Right lobe of liver (tissue), 6 donors: ENCODE results near the gene FOXN1. TPM values are rescaled to one million over a fixed set of nuclear protein-coding genes. Genes with fewer than 3 reads are reported as not detected.

ENCODE experiments used
- ATAC-seq, 4 donors: fragments of 200-7000 bp; cut with Tn5 transposase; one replicate each; pipeline ENCODE4 v1.9.1; 2020; ENCODE audit warnings: mild to moderate bottlenecking in 4 of 4, moderate library complexity in 4 of 4
- DNase-seq, 3 donors: peaks; one replicate each; pipeline ENCODE4 v3.0.0-alpha.2; 2020
- H3K27ac ChIP-seq, 3 donors: fragments of 200-600 bp; one replicate each; pipeline ENCODE4 v1.8.0; 2022
- H3K27me3 ChIP-seq, 2 donors: fragments of 200-600 bp; one replicate each; pipeline ENCODE4 v1.8.0; 2022
- H3K36me3 ChIP-seq, 4 donors: fragments of 200-600 bp; sonication (generic) in 1 of 4; one replicate each; pipeline versions ENCODE4 v1.5.1 to v1.8.0; 2017 to 2022; ENCODE audit warnings: control low read depth in 1 of 4
- H3K4me1 ChIP-seq, 4 donors: fragments of 200-600 bp; sonication (generic) in 1 of 4; one replicate each; pipeline versions ENCODE4 v1.5.1 to v1.8.0; 2017 to 2022; ENCODE audit warnings: control low read depth in 1 of 4
- H3K4me3 ChIP-seq, 3 donors: fragments of 200-600 bp; one replicate each; pipeline ENCODE4 v1.8.0; 2022
- H3K9me3 ChIP-seq, 4 donors: fragments of 200-600 bp; sonication (generic) in 1 of 4; one replicate each; pipeline versions ENCODE4 v1.5.1 to v1.8.0; 2017 to 2022; ENCODE audit warnings: control low read depth in 1 of 4
- CTCF ChIP-seq, 4 donors: fragments of 200-600 bp in 3 of 4; fragments of 450-650 bp in 1 of 4; IDR thresholded peaks; one replicate each; pipeline versions ENCODE4 v1.5.1 to v1.8.0; 2016 to 2022; ENCODE audit warnings: antibody characterized with exemption in 4 of 4, mild to moderate bottlenecking in 2 of 4
- POLR2A ChIP-seq: fragments of 450-650 bp; IDR thresholded peaks from one replicate; pipeline ENCODE4 v1.6.1; 2017; ENCODE audit warnings: antibody characterized with exemption, mild to moderate bottlenecking
- WGBS: methylation state at CpG from one replicate; pipeline ENCODE4 v1.1.6; 2018; ENCODE audit warnings: low coverage, low lambda C conversion rate; ENCODE audit not compliant: insufficient coverage; ENCODE audit errors: missing lambda C conversion rate; 5-methylcytosine and 5-hydroxymethylcytosine counted together
- intact Hi-C, 2 donors: fragments of 100-400 bp; cut with DNase I; formaldehyde crosslinking; loops; one replicate each; pipeline versions ENCODE4 v1.11.2 to v1.14.1; 2022
- total RNA-seq, 6 experiments: library from RNA; depleted of rRNA in 2 of 6; stranded (reverse); fragments of >200 nt in 2 of 6; fragmentation: NEBNext Ultra II Directional in 3 of 6; extraction: Animal tissue kit (Norgen Biotek cat#: 25700) in 3 of 6; gene quantifications; one replicate each; pipeline versions ENCODE4 v1.1.0 to v1.2.4, GENCODE V29; 2016 to 2023
- donor health status: DM: no; HTN: yes; CAD: no.
- donor health status: DM: no; HTN: no; CAD: no.
- donor health status: DM: no; HTN: no; CAD: no.
- donor health status: DM: no; HTN: yes; CAD: no.
- donor health status: DM: no; HTN: yes; CAD: no.

FOXN1 gene
- total RNA-seq, 6 experiments from 2014 or later, result not detected

GRCh38 chr17:28499364-28499664, 6.8 kb upstream of the FOXN1 start:
- TF ChIP-seq POLR2A (no peak), CTCF (IDR thresholded peaks at IDR 0.05) (no peak)
- WGBS, result no CpG with 5 or more reads among the region's 9 CpGs
- no peaks in the 10 kb centered on the region for H3K9me3 ChIP-seq
- H3K27ac ChIP-seq, result no peak overlapping the region
- DNase-seq (no peak), ATAC-seq (no peak)
- no peaks in the 10 kb centered on the region for H3K27me3 ChIP-seq
- H3K4me3 ChIP-seq, result no peak overlapping the region
- H3K36me3 ChIP-seq, result no peaks in the 10 kb centered on the region
- no peaks in the 10 kb centered on the region for H3K4me1 ChIP-seq
- intact Hi-C loops, result loop anchor here in 1 of 2 donors (5.0 kb wide), 1 partner anchor 113 kb away; the partner anchor contains the start of gene RSKR

GRCh38 chr17:28499684-28500357, 6.3 kb upstream of the FOXN1 start:
- H3K4me1 ChIP-seq, result no peaks in the 10 kb centered on the region
- WGBS, result 43% methylated on average over 4 of the region's 9 CpGs
- H3K27ac ChIP-seq, result no peak overlapping the region
- no peak overlapping the region for H3K4me3 ChIP-seq
- DNase-seq (no peak), ATAC-seq (no peak)
- H3K27me3 ChIP-seq, result no peaks in the 10 kb centered on the region
- no peaks in the 10 kb centered on the region for H3K9me3 ChIP-seq
- H3K36me3 ChIP-seq, result no peaks in the 10 kb centered on the region
- TF ChIP-seq CTCF (IDR thresholded peaks at IDR 0.05) (no peak), POLR2A (no peak)
- intact Hi-C loops, result loop anchor here in 1 of 2 donors (5.0 kb wide), 1 partner anchor 112 kb away; the partner anchor contains the start of gene RSKR

GRCh38 chr17:28500712-28501379, 5.3 kb upstream of the FOXN1 start:
- no peaks in the 10 kb centered on the region for H3K36me3 ChIP-seq
- DNase-seq (no peak), ATAC-seq (no peak)
- no peak overlapping the region for H3K27ac ChIP-seq
- no peaks in the 10 kb centered on the region for H3K9me3 ChIP-seq
- H3K4me1 ChIP-seq, result no peaks in the 10 kb centered on the region
- no peak overlapping the region for H3K4me3 ChIP-seq
- WGBS, result 70% methylated on average over 9 of the region's 13 CpGs
- no peak for TF ChIP-seq CTCF (IDR thresholded peaks at IDR 0.05)
- TF ChIP-seq POLR2A, result no peak
- H3K27me3 ChIP-seq, result no peaks in the 10 kb centered on the region
- intact Hi-C loops, result no loop called here

GRCh38 chr17:28501421-28502284, 4.5 kb upstream of the FOXN1 start:
- no peaks in the 10 kb centered on the region for H3K9me3 ChIP-seq
- TF ChIP-seq POLR2A (no peak), CTCF (IDR thresholded peaks at IDR 0.05) (no peak)
- ATAC-seq (no peak), DNase-seq (no peak)
- H3K27me3 ChIP-seq, result no peaks in the 10 kb centered on the region
- H3K36me3 ChIP-seq, result no peaks in the 10 kb centered on the region
- intact Hi-C loops, result no loop called here
- no peak overlapping the region for H3K4me3 ChIP-seq
- no peaks in the 10 kb centered on the region for H3K4me1 ChIP-seq
- H3K27ac ChIP-seq, result no peak overlapping the region
- WGBS, result 60% methylated on average over 2 of the region's 3 CpGs
